Testis (tissue), 3 donors: Measurements from ENCODE around the gene NCAM2. TPM values are rescaled to one million over a fixed set of nuclear protein-coding genes. Genes with fewer than 3 reads are reported as not detected.

Experiments
- DNase-seq: peaks from one replicate; pipeline ENCODE4 v3.0.0-alpha.2; 2019
- H3K27ac ChIP-seq, 2 donors: fragments of 200-600 bp; sonication (generic); one replicate each; pipeline ENCODE4 v1.5.1; 2019
- H3K27me3 ChIP-seq: fragments of 200-600 bp; sonication (generic); one replicate; pipeline ENCODE4 v1.5.1; 2019
- H3K36me3 ChIP-seq: fragments of 200-600 bp; sonication (generic); one replicate; pipeline ENCODE4 v1.5.1; 2017; ENCODE audit warnings: low read depth; ENCODE audit errors: missing control alignments
- H3K4me1 ChIP-seq: fragments of 200-600 bp; sonication (generic); one replicate; pipeline ENCODE4 v1.5.1; 2019
- H3K4me3 ChIP-seq, 2 donors: fragments of 200-600 bp; sonication (generic); one replicate each; pipeline ENCODE4 v1.5.1; 2017 to 2019
- H3K9me3 ChIP-seq: fragments of 200-600 bp; sonication (generic); one replicate; pipeline ENCODE4 v1.5.1; 2017
- CTCF ChIP-seq, 3 experiments: fragments of 450-650 bp in 2 of 3; fragments of 200-600 bp in 1 of 3; sonication (generic) in 1 of 3; IDR thresholded peaks; one replicate each; pipeline ENCODE4 v1.5.1; 2016 to 2019; ENCODE audit warnings: antibody characterized with exemption in 3 of 3, mild to moderate bottlenecking in 2 of 3, moderate library complexity in 1 of 3
- POLR2A ChIP-seq: fragments of 450-650 bp; IDR thresholded peaks from one replicate; pipeline ENCODE4 v1.6.1; 2017; ENCODE audit warnings: antibody characterized with exemption, mild to moderate bottlenecking, moderate library complexity
- WGBS, 2 donors: methylation state at CpG; one replicate each; pipeline ENCODE4 v1.1.5; 2018; 5-methylcytosine and 5-hydroxymethylcytosine counted together
- intact Hi-C: fragments of 100-400 bp; cut with DNase I; formaldehyde crosslinking; loops from one replicate; pipeline ENCODE4 v1.15.1; 2023; ENCODE audit warnings: low total_unique reads
- polyA plus RNA-seq: library from polyadenylated mRNA; stranded (reverse); fragments of 350-450 nt; fragmentation: Illumina TruSeq; extraction: RNeasy Lipid Tissue Mini Kit (QIAGEN cat#74804); gene quantifications from one replicate; pipeline ENCODE4 v1.2.3, GENCODE V29; 2014; ENCODE audit warnings: low read depth, low replicate concordance; ENCODE audit not compliant: insufficient read depth
- total RNA-seq, 2 donors: library from RNA; depleted of rRNA; stranded (reverse); fragments of >200 nt; gene quantifications; one replicate each; pipeline ENCODE4 v1.2.3, GENCODE V29; 2016

Gene NCAM2
- total and polyA plus RNA-seq, 3 donors from 2014 or later: 22.4 to 26.9 (median 26.1) TPM

- TF ChIP-seq POLR2A: no peak
- TF ChIP-seq CTCF (IDR thresholded peaks at IDR 0.05): no peak
- Histone ChIP-seq H3K27ac (no peak overlapping the region), H3K27me3 (no peaks in the 10 kb centered on the region), H3K4me1 (no peaks in the 10 kb centered on the region), H3K9me3 (no peaks in the 10 kb centered on the region), H3K36me3 (no peaks in the 10 kb centered on the region), H3K4me3 (no peak overlapping the region)
- 72 to 75% methylated on average over 3 of the region's 3 CpGs for WGBS, 2 donors
- no peak for DNase-seq
- intact Hi-C loops: no loop called here
These were observed 232.5 kb downstream of the NCAM2 start for GRCh38 chr21:21230672-21231071.

GRCh38 chr21:21231913-21232312 lies 233.7 kb downstream of the NCAM2 start:
- intact Hi-C loops: no loop called here
- Histone ChIP-seq H3K27ac (no peak overlapping the region), H3K27me3 (no peaks in the 10 kb centered on the region), H3K4me3 (no peak overlapping the region), H3K9me3 (no peaks in the 10 kb centered on the region), H3K36me3 (no peaks in the 10 kb centered on the region), H3K4me1 (no peaks in the 10 kb centered on the region)
- 16 to 20% methylated on average over 1 of the region's 1 CpG for WGBS, 2 donors
- no peak for DNase-seq
- TF ChIP-seq CTCF (IDR thresholded peaks at IDR 0.05) (no peak), POLR2A (no peak)

- Histone ChIP-seq H3K27ac (no peak overlapping the region), H3K4me1 (no peaks in the 10 kb centered on the region), H3K27me3 (no peaks in the 10 kb centered on the region), H3K9me3 (no peaks in the 10 kb centered on the region), H3K36me3 (no peaks in the 10 kb centered on the region), H3K4me3 (no peak overlapping the region)
- intact Hi-C loops: no loop called here
- WGBS, 2 donors: 34 to 53% methylated on average over 1 of the region's 1 CpG
- peak; percentile 40 for DNase-seq
- TF ChIP-seq POLR2A: no peak
- TF ChIP-seq CTCF (IDR thresholded peaks at IDR 0.05): peak; percentile 29 to 35 (median 34)
These were observed 234.1 kb downstream of the NCAM2 start for GRCh38 chr21:21232320-21232719.

GRCh38 chr21:21233051-21233450 lies 234.8 kb downstream of the NCAM2 start:
- Histone ChIP-seq H3K9me3 (no peaks in the 10 kb centered on the region), H3K27me3 (no peaks in the 10 kb centered on the region), H3K4me3 (no peak overlapping the region), H3K27ac (no peak overlapping the region), H3K36me3 (no peaks in the 10 kb centered on the region), H3K4me1 (no peaks in the 10 kb centered on the region)
- TF ChIP-seq CTCF (IDR thresholded peaks at IDR 0.05) (no peak), POLR2A (no peak)
- no peak for DNase-seq
- intact Hi-C loops: no loop called here

- no peaks in the 10 kb centered on the region for H3K36me3 ChIP-seq
- WGBS, 2 donors: 77 to 78% methylated on average over 3 of the region's 3 CpGs
- H3K27me3 ChIP-seq: no peaks in the 10 kb centered on the region
- intact Hi-C loops: no loop called here
- no peak overlapping the region for H3K4me3 ChIP-seq
- no peaks in the 10 kb centered on the region for H3K9me3 ChIP-seq
- no peaks in the 10 kb centered on the region for H3K4me1 ChIP-seq
- TF ChIP-seq POLR2A: no peak
- TF ChIP-seq CTCF (IDR thresholded peaks at IDR 0.05): no peak
- no peak overlapping the region for H3K27ac ChIP-seq
- no peak for DNase-seq
These were observed 238.8 kb downstream of the NCAM2 start for GRCh38 chr21:21236996-21237395.
